GM19397 (cell line): ENCODE results near the gene AMFR.

Source experiments
- ATAC-seq: cut with Tn5 transposase; IDR thresholded peaks from one replicate; pipeline ENCODE4 v1.9.1; 2021; ENCODE audit warnings: mild to moderate bottlenecking, moderate library complexity; ENCODE audit not compliant: unreplicated experiment

AMFR gene

DNA sequence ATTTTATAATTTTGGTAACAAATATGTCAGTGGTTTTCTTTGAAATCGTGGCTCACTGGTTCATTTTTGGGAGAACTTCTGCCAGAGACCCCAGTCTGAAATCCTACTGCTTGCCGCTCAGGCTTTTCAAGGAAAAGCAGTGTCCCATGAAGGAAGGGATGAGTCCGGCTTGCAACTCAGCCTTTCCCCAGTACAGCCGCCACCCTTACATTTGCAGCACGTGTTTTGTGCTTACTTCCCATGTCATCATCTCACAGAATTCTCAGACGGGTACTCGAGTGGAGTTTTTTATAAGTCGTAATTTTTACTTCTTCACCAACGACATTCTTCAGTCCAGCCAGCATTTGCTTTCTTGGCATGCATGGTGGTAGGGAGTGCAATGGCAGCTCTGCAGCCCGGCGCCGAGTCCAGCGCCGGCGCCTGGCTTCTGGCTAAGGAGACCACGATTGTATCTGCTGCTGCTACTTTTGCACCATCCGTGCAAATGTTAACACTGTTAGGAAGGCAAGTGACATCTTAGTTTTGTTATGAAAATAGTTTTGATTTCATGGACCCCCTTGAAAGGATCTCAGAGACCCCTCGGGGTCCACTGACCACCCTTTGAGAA lies 111.0 kb downstream of the AMFR start:
- ATAC-seq = no peak

DNA sequence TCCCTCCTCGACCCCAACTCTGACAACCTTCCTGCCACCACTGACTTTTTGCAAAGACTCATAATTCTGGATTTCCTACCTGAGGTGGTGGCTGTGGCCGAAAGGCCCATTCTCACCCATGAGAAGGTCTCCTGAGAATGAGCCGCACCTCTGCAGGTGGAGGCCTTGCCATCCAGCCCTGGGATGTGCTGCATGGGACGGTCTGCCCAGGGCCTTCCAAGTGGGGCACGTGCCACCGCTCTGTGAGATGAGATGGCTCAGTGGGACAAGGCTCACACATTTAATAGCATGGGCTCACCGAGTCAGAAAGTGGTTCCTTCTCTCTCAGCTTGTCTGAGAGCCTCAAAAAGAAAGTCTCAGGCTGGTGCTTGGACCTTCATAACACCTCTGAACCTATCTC lies 112.8 kb downstream of the AMFR start:
- ATAC-seq = no peak

DNA sequence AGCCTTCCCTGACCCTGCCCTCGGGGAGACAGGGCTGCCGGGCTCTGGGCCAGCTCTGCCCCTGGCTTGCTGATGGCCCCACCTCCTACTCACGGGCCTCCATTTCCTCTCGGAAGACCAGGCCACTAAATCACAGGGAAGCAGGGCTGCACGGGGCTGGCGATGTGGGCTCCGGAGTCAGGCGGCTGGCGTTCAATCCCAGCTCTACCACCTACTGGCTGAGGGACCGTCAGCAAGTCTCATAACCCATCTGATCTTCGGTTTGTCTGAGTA lies 113.4 kb downstream of the AMFR start:
- ATAC-seq = no peak
